HFFc6 (cell line): ENCODE data around the gene C2CD4C. TPM values are rescaled to one million over a fixed set of nuclear protein-coding genes. Genes with fewer than 3 reads are reported as not detected.
"Not testable (repeated sequence)": the region's sequence is repeated elsewhere in the genome, so short reads cannot be mapped to it uniquely, and the experiment has no call there.

Experiments used
- DNase-seq: peaks from one replicate; pipeline ENCODE4 v3.0.0-alpha.2; 2018
- H3K27ac Mint-ChIP-seq: 2 replicates; pipeline ENCODE4 v1.8.0; 2020; ENCODE audit warnings: mild to moderate bottlenecking, mixed read lengths
- H3K27me3 Mint-ChIP-seq: 2 replicates; pipeline ENCODE4 v1.8.0; 2021; ENCODE audit warnings: mild to moderate bottlenecking, moderate library complexity, mixed read lengths; ENCODE audit not compliant: insufficient read depth
- H3K36me3 Mint-ChIP-seq: 2 replicates; pipeline ENCODE4 v1.8.0; 2021; ENCODE audit warnings: low read depth, mixed read lengths
- H3K4me1 Mint-ChIP-seq: 2 replicates; pipeline ENCODE4 v1.8.0; 2020; ENCODE audit warnings: low read depth, mixed read lengths
- H3K4me3 Mint-ChIP-seq: 2 replicates; pipeline ENCODE4 v1.8.0; 2020; ENCODE audit warnings: mild to moderate bottlenecking, moderate library complexity, mixed read lengths
- H3K9me3 Mint-ChIP-seq: 2 replicates; pipeline ENCODE4 v1.8.0; 2020; ENCODE audit warnings: mild to moderate bottlenecking, mixed read lengths
- CTCF ChIP-seq: fragments of 200-600 bp; sonication (generic); IDR thresholded peaks from 2 replicates; pipeline ENCODE4 v1.5.0; 2021; ENCODE audit warnings: antibody characterized with exemption, mild to moderate bottlenecking
- total RNA-seq, 6 experiments: library from RNA; stranded (reverse); fragmentation: NEBNext Ultra II Directional; extraction: Animal tissue kit (Norgen Biotek cat#: 25700); gene quantifications; 2 replicates in 1 of 6; 3 replicates in 5 of 6; pipeline ENCODE4 v1.2.3, GENCODE V29; 2021

C2CD4C gene
- total RNA-seq, 6 experiments from 2014 or later, result not detected

GRCh38 chr19:426725-427445 is 17.9 kb upstream of the C2CD4C start:
- Mint-ChIP-seq H3K4me1 (no peaks in the 10 kb centered on the region), H3K9me3 (peaks cover 38% of the 10 kb centered on the region), H3K27me3 (no peaks in the 10 kb centered on the region), H3K4me3 (no peak overlapping the region), H3K27ac (no peak overlapping the region), H3K36me3 (peaks cover 9% of the 10 kb centered on the region; the same call in 1 of the 2 replicates)
- TF ChIP-seq CTCF, result no peak
- no peak for DNase-seq

GRCh38 chr19:425056-425455 is 16.1 kb upstream of the C2CD4C start:
- TF ChIP-seq CTCF, result no peak
- Mint-ChIP-seq H3K27ac (no peak overlapping the region), H3K36me3 (peaks cover under 1% of the 10 kb centered on the region; the same call in 1 of the 2 replicates), H3K27me3 (0 out of 2 replicates have a peak, but pooled peaks cover 6% of the 10 kb centered on the region), H3K9me3 (peaks cover 27% of the 10 kb centered on the region), H3K4me1 (no peaks in the 10 kb centered on the region), H3K4me3 (no peak overlapping the region)
- no peak for DNase-seq

GRCh38 chr19:424546-424945 is 15.6 kb upstream of the C2CD4C start:
- DNase-seq, result no peak
- no peak overlapping the region for H3K27ac Mint-ChIP-seq
- H3K36me3 Mint-ChIP-seq, result no peaks in the 10 kb centered on the region
- no peaks in the 10 kb centered on the region for H3K4me1 Mint-ChIP-seq
- no peak overlapping the region for H3K4me3 Mint-ChIP-seq
- H3K9me3 Mint-ChIP-seq, result peaks cover 22% of the 10 kb centered on the region
- TF ChIP-seq CTCF, result no peak
- 0 out of 2 replicates have a peak, but pooled peaks cover 6% of the 10 kb centered on the region for H3K27me3 Mint-ChIP-seq

- no peaks in the 10 kb centered on the region for H3K4me1 Mint-ChIP-seq
- no peak overlapping the region for H3K27ac Mint-ChIP-seq
- no peak for TF ChIP-seq CTCF
- peaks cover 20% of the 10 kb centered on the region for H3K9me3 Mint-ChIP-seq
- H3K36me3 Mint-ChIP-seq, result no peaks in the 10 kb centered on the region
- no peak overlapping the region for H3K4me3 Mint-ChIP-seq
- DNase-seq, result no peak
- 0 out of 2 replicates have a peak, but pooled peaks cover 6% of the 10 kb centered on the region for H3K27me3 Mint-ChIP-seq
These were observed 14.9 kb upstream of the C2CD4C start for GRCh38 chr19:423691-424466.

- not testable (repeated sequence) for H3K4me3 Mint-ChIP-seq, H3K27ac Mint-ChIP-seq, H3K4me1 Mint-ChIP-seq, H3K36me3 Mint-ChIP-seq, H3K27me3 Mint-ChIP-seq, DNase-seq
- peaks cover 13% of the 10 kb centered on the region for H3K9me3 Mint-ChIP-seq
These were observed 13.9 kb upstream of the C2CD4C start for GRCh38 chr19:422917-423226.
